Panc1 (cell line): ENCODE results near the gene WBP1L.

Experiments used
- POLR2AphosphoS5 ChIP-seq: IDR thresholded peaks from 2 replicates; pipeline ENCODE4 v1.6.1; 2012; ENCODE audit warnings: mild to moderate bottlenecking, low read depth, low read length, moderate library complexity
- SIN3A ChIP-seq: IDR thresholded peaks from 2 replicates; pipeline ENCODE4 v1.6.1; 2012; ENCODE audit warnings: low read depth, mild to moderate bottlenecking, low read length, moderate library complexity, borderline replicate concordance; ENCODE audit not compliant: insufficient read depth
- TCF7L2 ChIP-seq: IDR thresholded peaks from 2 replicates; pipeline ENCODE4 v1.6.1; 2011; ENCODE audit warnings: mild to moderate bottlenecking, low read depth, low read length, inconsistent platforms
- TF ChIP-seq, protein P1 (sequence below): fragments of 450-650 bp; IDR thresholded peaks from 2 replicates; pipeline ENCODE4 v1.5.1; 2017; ENCODE audit warnings: mild to moderate bottlenecking
- TF ChIP-seq, protein P2 (sequence below), 2 experiments: IDR thresholded peaks; 2 replicates each; pipeline ENCODE4 v1.6.1; 2011 to 2012; ENCODE audit warnings: low read depth in 2 of 2, control low read depth in 1 of 2, low read length in 1 of 2, mild to moderate bottlenecking in 1 of 2, moderate library complexity in 1 of 2; ENCODE audit not compliant: insufficient read depth in 1 of 2

DNA sequence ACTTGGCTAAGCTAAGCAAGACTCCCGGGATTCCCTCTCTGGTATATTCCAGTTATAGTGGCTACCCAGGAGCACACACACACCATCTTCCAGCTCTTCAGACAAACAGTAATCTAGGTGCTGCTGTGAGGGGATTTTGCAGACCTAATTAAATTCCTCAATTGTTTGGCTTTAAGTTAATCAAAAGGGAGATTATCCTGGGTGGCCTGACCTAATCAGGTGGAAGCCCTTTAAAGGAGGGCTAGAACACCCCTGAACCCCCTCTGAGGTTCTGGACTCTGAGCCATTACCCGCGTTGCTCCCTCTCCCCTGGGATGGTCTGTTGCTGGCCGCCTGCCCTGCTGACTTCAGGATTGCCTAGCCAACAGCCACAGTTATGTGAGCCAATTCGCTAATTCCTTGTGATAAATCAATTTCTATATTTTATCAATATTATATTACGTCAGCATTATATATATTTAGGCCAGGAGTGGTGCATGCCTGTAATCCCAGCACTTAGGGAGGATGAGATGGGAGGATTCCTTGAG is 22.9 kb upstream of the WBP1L start:
- TF ChIP-seq, protein P1, sequence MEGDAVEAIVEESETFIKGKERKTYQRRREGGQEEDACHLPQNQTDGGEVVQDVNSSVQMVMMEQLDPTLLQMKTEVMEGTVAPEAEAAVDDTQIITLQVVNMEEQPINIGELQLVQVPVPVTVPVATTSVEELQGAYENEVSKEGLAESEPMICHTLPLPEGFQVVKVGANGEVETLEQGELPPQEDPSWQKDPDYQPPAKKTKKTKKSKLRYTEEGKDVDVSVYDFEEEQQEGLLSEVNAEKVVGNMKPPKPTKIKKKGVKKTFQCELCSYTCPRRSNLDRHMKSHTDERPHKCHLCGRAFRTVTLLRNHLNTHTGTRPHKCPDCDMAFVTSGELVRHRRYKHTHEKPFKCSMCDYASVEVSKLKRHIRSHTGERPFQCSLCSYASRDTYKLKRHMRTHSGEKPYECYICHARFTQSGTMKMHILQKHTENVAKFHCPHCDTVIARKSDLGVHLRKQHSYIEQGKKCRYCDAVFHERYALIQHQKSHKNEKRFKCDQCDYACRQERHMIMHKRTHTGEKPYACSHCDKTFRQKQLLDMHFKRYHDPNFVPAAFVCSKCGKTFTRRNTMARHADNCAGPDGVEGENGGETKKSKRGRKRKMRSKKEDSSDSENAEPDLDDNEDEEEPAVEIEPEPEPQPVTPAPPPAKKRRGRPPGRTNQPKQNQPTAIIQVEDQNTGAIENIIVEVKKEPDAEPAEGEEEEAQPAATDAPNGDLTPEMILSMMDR: no peak
- TF ChIP-seq, protein P2, sequence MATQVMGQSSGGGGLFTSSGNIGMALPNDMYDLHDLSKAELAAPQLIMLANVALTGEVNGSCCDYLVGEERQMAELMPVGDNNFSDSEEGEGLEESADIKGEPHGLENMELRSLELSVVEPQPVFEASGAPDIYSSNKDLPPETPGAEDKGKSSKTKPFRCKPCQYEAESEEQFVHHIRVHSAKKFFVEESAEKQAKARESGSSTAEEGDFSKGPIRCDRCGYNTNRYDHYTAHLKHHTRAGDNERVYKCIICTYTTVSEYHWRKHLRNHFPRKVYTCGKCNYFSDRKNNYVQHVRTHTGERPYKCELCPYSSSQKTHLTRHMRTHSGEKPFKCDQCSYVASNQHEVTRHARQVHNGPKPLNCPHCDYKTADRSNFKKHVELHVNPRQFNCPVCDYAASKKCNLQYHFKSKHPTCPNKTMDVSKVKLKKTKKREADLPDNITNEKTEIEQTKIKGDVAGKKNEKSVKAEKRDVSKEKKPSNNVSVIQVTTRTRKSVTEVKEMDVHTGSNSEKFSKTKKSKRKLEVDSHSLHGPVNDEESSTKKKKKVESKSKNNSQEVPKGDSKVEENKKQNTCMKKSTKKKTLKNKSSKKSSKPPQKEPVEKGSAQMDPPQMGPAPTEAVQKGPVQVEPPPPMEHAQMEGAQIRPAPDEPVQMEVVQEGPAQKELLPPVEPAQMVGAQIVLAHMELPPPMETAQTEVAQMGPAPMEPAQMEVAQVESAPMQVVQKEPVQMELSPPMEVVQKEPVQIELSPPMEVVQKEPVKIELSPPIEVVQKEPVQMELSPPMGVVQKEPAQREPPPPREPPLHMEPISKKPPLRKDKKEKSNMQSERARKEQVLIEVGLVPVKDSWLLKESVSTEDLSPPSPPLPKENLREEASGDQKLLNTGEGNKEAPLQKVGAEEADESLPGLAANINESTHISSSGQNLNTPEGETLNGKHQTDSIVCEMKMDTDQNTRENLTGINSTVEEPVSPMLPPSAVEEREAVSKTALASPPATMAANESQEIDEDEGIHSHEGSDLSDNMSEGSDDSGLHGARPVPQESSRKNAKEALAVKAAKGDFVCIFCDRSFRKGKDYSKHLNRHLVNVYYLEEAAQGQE (IDR thresholded peaks at IDR 0.05; ENCODE audit: insufficient read depth in 1 of 2, low read depth in 2 of 2, low read length in 1 of 2): no peak
- no peak for TF ChIP-seq TCF7L2
- TF ChIP-seq POLR2AphosphoS5: no peak
- TF ChIP-seq SIN3A: no peak
